Activated CD4-positive, CD25-positive, alpha-beta regulatory T cell treated with anti-CD3 and anti-CD28 coated beads, Interleukin-2, amount 50 U/mL, for 72 hours (primary cell): ENCODE results near the gene UQCRFS1.
"Not testable (repeated sequence)": the region's sequence is repeated elsewhere in the genome, so short reads cannot be mapped to it uniquely, and the experiment has no call there.

Experiments used
- DNase-seq: peaks from one replicate; pipeline ENCODE4 v3.0.0; 2021

UQCRFS1 gene

DNA sequence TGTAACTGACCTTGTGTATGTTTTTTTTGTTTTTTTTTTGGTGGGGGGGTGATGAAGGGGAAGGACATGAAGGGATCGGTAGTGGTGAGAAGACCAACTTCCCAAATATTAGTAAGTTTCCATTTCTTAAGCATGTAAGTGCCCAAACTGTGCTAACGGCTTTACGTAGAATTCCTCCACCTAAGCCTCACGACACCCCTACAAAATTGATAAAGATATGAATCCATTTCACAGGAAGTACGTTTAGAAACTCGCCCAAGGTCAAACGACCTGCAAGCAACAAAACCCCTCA lies 649 bp downstream of the UQCRFS1 start:
- no peak for DNase-seq

GRCh38 chr19:29211562-29212355 lies 1.2 kb downstream of the UQCRFS1 start:
- DNase-seq, result no peak

DNA sequence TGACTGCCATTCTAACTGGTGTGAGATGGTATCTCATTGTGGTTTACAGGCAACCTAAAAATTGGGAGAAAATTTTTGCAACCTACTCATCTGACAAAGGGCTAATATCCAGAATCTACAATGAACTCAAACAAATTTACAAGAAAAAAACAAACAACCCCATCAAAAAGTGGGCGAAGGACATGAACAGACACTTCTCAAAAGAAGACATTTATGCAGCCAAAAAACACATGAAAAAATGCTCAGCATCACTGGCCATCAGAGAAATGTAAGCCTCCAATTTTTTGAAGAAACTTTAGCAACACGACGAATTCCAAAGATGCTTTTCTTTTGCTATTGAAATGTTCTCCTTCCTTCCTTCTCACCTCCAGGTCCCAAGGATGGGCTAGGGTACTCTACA lies 1.9 kb downstream of the UQCRFS1 start:
- DNase-seq, result not testable (repeated sequence)

DNA sequence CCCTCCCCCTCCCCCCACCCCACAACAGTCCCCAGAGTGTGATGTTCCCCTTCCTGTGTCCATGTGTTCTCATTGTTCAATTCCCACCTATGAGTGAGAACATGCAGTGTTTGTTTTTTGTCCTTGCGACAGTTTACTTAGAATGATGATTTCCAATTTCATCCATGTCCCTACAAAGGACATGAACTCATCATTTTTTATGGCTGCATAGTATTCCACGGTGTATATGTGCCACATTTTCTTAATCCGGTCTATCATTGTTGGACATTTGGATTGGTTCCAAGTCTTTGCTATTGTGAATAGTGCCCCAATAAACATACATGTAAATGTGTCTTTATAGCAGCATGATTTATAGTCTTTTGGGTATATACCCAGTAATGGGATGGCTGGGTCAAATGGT lies 2.4 kb downstream of the UQCRFS1 start:
- DNase-seq, result not testable (repeated sequence)

- not testable (repeated sequence) for DNase-seq
Measured at GRCh38 chr19:29207403-29208187, 5.4 kb downstream of the UQCRFS1 start.

GRCh38 chr19:29206453-29206852 lies 6.5 kb downstream of the UQCRFS1 start:
- no peak for DNase-seq

- DNase-seq, result no peak
Measured at GRCh38 chr19:29202281-29202680, 10.7 kb downstream of the UQCRFS1 start.

- DNase-seq, result no peak
Measured at GRCh38 chr19:29201855-29202254, 11.1 kb downstream of the UQCRFS1 start.

DNA sequence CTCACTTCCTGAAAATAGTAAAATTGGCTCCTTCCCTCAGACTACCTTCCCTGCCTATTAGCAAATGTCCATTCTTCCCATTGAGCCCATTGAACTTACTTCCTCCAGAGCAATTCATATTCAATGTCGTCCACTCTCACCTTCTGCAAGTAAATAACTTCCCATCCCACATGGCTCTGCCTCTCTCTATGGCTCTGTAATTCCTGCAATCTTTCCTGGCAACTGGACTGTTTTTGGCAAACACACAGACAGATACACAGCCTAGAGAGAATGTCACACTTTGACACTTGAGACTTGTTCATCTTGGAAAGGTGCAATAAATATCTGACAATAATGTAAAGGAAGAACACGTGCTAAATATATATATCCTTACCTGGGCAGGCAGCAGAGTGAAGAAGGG lies 18.3 kb downstream of the UQCRFS1 start:
- no peak for DNase-seq

- DNase-seq, result no peak
Measured at GRCh38 chr19:29193155-29193554, 19.8 kb downstream of the UQCRFS1 start.

GRCh38 chr19:29191005-29191404 lies 21.9 kb downstream of the UQCRFS1 start:
- no peak for DNase-seq

DNA sequence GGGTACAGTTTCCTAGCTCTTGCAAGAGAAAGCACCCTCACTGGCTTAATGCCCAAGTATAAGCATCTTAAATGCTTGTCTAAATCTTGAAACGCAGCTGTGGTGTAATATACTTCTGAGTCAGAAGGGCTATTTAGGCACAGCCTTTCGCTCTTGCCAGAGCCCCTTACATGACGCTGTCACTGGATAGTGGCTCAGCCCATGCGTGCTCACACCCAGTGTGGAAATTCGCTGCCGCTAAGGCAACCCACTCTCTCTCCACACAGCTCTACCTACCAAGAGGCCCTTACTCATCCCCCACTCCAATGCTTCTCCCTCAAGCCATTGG lies 24.0 kb downstream of the UQCRFS1 start:
- DNase-seq, result no peak

GRCh38 chr19:29188289-29189032 lies 24.5 kb downstream of the UQCRFS1 start:
- no peak for DNase-seq

DNA sequence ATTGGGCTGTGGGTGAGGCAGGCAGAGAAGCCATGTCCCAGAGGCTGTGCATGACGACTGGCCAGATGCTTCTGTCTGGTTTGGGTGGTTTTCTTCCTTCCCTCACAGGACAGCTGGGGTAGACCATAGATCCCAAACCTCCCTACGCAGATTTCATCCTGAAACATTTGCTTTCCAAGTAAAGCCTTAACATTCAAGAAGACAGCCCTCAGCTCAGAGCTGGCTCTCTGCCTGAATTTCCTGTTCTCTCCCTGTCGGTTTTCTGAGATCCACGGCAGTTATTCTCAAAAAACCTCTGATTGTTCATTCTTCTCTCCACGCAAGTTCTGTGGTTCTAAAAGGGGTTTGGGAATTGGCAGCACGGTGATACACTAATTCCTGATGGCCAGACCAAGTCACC lies 25.3 kb downstream of the UQCRFS1 start:
- DNase-seq, result no peak

- no peak for DNase-seq
Measured at GRCh38 chr19:29185427-29185826, 27.5 kb downstream of the UQCRFS1 start.

- no peak for DNase-seq
Measured at GRCh38 chr19:29176981-29177754, 35.8 kb downstream of the UQCRFS1 start.

- DNase-seq, result no peak
Measured at GRCh38 chr19:29173896-29174295, 39.1 kb downstream of the UQCRFS1 start.

DNA sequence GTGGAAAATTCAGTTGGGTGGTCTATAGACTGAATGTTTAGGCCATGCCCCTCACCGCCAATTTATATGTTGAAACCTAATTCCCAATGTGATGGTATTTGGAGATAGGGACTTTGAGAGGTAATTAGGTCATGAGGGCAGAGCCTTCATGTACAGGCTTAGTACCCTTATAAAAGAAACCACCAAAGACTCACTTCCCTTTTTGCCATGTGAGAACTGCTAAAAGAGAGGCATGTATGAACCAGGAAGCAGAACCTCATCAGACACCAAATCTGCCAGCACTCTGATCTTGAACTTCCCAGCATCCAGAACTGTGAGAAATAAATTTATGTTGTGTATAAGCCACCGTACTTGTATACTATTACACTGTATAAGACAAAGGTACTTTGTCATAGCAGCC lies 40.6 kb downstream of the UQCRFS1 start:
- no peak for DNase-seq

GRCh38 chr19:29171525-29171924 lies 41.4 kb downstream of the UQCRFS1 start:
- no peak for DNase-seq

GRCh38 chr19:29170554-29170953 lies 42.4 kb downstream of the UQCRFS1 start:
- no peak for DNase-seq

DNA sequence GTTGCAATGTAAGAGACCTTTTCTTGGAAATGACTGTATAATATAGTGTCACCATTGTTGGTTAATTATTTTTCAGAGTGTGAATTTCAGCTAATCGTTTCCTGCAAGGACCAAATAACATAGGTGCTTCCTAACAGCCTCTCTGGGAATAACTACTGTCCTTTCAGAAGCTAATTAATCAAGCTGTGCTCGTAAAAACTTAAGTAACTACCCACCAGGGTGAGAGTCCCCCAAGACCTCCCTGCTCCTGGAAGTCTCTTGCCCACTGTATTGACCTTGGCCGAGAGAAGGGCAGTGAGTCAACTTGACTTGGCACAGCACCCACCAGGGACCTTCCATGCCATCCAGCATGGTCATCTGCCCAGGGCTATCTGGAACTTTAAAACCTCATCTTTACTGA lies 50.3 kb downstream of the UQCRFS1 start:
- DNase-seq, result no peak

DNA sequence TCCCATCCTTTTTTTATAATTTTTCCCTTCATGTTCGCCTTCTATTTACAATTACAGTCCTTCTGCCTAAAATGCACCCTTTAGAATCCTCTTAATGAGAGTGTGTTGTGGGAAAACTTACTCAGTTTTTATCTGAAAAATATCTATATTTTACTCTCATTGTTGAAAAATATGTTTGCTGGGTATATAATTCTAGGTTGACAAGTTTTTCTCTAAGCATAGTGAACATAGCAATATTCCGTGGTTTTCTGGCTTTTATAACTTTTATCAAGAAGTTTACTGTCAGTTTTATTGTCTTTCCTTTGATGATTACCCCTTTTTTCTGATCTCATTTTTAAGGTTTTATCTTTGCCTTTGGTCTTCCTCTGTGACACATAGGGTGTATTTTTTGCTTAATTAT lies 57.3 kb downstream of the UQCRFS1 start:
- no peak for DNase-seq
